HL-60/S4 treated with phorbol 12-myristate 13-acetate at 8.2 ng/mL for 4 days and 3 days (cell line): ENCODE data around the gene PPP4R3B.

Experiments used
- in situ Hi-C: fragments of 300-500 bp; cut with MboI; formaldehyde crosslinking; loops from 2 replicates; pipeline ENCODE4 v1.15.0; 2022; ENCODE audit warnings: low sequenced_read_pairs

Gene PPP4R3B

GRCh38 chr2:55519938-55520885, 97.2 kb downstream of the PPP4R3B start:
- in situ Hi-C loops = no loop called here

DNA sequence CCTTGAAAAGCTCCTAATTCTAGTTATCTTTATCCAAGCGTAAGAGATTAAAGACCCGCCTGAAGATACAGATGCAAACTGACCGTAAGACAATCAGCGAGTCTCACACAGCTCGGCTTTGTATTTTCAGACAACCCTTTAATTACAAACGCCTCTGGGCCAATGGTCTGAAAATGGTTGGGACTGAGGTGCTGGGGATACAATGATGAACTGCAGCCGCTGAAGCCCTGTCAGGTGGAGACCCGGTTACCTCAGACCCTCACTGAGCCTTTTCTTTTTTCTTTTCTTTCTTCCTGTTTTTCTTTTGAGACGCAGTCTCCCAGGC, 98.6 kb downstream of the PPP4R3B start:
- in situ Hi-C loops = no loop called here

DNA sequence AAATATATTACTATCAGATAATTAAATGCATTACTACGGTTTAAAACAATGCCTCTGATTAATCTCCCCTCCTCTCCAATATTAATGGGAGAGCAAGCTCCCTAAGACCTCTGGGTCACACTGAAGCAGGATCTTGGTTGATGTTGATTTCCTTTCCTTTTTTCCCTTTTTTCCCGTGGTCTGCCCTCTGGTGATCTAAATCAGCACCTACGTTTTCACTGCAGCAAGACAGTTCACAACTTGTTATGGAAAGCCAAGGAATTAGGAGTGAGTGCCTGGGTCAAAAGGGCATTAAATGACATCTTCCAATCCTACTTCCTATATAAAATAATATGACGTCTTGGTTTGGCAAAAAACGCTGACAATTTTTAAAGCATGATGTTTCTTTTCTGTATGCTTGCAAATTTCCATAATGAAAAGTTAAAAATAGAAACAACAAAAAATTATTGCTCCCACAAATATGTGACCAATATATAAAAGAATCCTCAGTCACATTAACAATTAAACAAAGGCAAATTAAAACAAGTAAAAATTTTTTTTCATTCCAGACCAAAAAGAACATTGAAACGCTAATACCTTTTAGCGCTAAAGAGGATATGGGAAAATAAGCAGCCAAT, 105.8 kb downstream of the PPP4R3B start:
- in situ Hi-C loops = no loop called here

DNA sequence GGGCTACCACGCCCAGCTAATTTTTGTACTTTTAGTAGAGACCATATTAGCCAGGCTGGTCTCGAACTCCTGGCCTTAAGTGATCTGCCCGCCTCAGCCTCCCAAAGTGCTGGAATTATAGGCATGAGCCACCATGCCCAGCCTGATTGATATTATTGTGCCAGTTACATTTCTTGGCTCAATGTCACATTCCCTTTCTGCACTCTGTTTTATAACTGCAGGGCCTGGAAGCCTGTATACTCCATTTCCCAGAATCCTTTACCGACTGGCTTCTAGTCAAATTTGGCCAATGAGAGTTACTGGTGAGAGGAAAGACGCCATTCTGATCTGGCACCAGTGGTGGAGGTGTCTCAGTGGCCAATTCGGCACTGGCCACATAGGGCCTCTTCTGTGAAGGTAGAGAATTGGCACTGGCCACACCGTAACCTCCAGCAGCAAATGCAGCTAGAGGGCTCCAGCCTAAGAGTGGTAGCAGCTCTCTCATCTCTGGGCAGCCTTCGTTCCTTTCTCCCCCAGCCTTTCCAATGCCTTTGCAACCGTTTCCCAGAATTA, 114.8 kb downstream of the PPP4R3B start:
- in situ Hi-C loops = no loop called here

DNA sequence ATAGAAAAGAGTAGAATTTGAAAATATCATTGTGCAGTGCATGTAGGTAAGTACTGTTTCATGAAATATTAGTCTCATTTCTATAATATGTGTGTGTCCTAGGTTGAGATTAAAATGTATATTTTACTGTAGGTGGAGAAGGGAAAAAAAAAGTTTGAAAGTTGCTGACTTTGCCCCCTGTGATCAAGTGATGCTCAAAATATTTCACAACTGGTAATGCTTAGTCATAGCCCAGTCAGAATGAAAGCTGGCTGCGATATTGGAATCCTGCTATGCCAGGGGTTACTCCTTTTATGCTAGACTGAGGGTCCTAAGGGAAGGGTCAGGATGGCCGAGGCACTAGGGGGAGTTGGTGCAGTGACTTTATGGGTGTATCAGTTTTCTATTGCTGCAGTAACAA, 117.4 kb downstream of the PPP4R3B start:
- in situ Hi-C loops = no loop called here

- in situ Hi-C loops = no loop called here
These were observed 118.8 kb downstream of the PPP4R3B start for GRCh38 chr2:55498582-55498981.
